Activated CD4-positive, alpha-beta T cell treated with anti-CD3 and anti-CD28 coated beads for 4 hours (primary cell): ENCODE measurements around the gene FAM131C.
"Not testable (repeated sequence)": the region's sequence is repeated elsewhere in the genome, so short reads cannot be mapped to it uniquely, and the experiment has no call there.

Experiments used
- DNase-seq, 2 donors: peaks; one replicate each; pipeline ENCODE4 v3.0.0-alpha.2; 2020

FAM131C gene

GRCh38 chr1:16031551-16031950, 41.9 kb downstream of the FAM131C start:
- DNase-seq: no peak

GRCh38 chr1:16029288-16029687, 44.2 kb downstream of the FAM131C start:
- no peak for DNase-seq

- not testable (repeated sequence) for DNase-seq
These were observed 44.5 kb downstream of the FAM131C start for GRCh38 chr1:16029003-16029268.

GRCh38 chr1:16028237-16029002, 45.0 kb downstream of the FAM131C start:
- DNase-seq: no peak

- peak; percentile 16 to 51 for DNase-seq
These were observed 46.5 kb downstream of the FAM131C start for GRCh38 chr1:16026723-16027484.

GRCh38 chr1:16026302-16026701, 47.1 kb downstream of the FAM131C start:
- DNase-seq: not testable (repeated sequence)

GRCh38 chr1:16023050-16023653, 50.3 kb downstream of the FAM131C start:
- no peak for DNase-seq

GRCh38 chr1:16022393-16022792, 51.1 kb downstream of the FAM131C start:
- no peak for DNase-seq

GRCh38 chr1:16021681-16022080, 51.8 kb downstream of the FAM131C start, which contains the start of gene CLCNKA:
Gene CLCNKA, plus strand, starts transcription at chr1:16022036. Its CDS starts 584 bp downstream, at chr1:16022620.
- DNase-seq: no peak

GRCh38 chr1:16020878-16021277, 52.6 kb downstream of the FAM131C start:
- not testable (repeated sequence) for DNase-seq

GRCh38 chr1:16020325-16020724, 53.1 kb downstream of the FAM131C start:
- DNase-seq: no peak

GRCh38 chr1:16019644-16020277, 53.7 kb downstream of the FAM131C start:
- DNase-seq: no peak

GRCh38 chr1:16018749-16019643, 54.5 kb downstream of the FAM131C start:
- DNase-seq: no peak

- DNase-seq: no peak
These were observed 55.1 kb downstream of the FAM131C start for GRCh38 chr1:16018308-16018707.

- no peak for DNase-seq
These were observed 55.8 kb downstream of the FAM131C start, which contains the start of gene HSPB7 for GRCh38 chr1:16017461-16018303. Gene HSPB7, minus strand, starts transcription at chr1:16018043. Its CDS starts 80 bp downstream, at chr1:16017963.

GRCh38 chr1:16017076-16017460, 56.4 kb downstream of the FAM131C start:
- DNase-seq: no peak

- no peak for DNase-seq
These were observed 57.2 kb downstream of the FAM131C start for GRCh38 chr1:16015960-16016901.

GRCh38 chr1:16015491-16015890, 58.0 kb downstream of the FAM131C start:
- DNase-seq: no peak

GRCh38 chr1:16014509-16015482, 58.7 kb downstream of the FAM131C start:
- DNase-seq: no peak
